OCI-LY1 (cell line): ENCODE measurements around the gene PUSL1.

Experiments
- EZH2 ChIP-seq: fragments of 200-600 bp; sonication (generic), shearing (Covaris generic); IDR thresholded peaks from 2 replicates; pipeline ENCODE4 v1.8.0; 2017; ENCODE audit warnings: borderline replicate concordance, mixed run types, mild to moderate bottlenecking, antibody characterized with exemption, low read length, moderate library complexity, mixed read lengths
- TF ChIP-seq, protein P1 (sequence below): fragments of 200-600 bp; sonication (generic), shearing (Covaris generic); IDR thresholded peaks from 2 replicates; pipeline ENCODE4 v1.5.1; 2017; ENCODE audit warnings: mild to moderate bottlenecking, antibody characterized with exemption, low read length, moderate library complexity, mixed read lengths

DNA sequence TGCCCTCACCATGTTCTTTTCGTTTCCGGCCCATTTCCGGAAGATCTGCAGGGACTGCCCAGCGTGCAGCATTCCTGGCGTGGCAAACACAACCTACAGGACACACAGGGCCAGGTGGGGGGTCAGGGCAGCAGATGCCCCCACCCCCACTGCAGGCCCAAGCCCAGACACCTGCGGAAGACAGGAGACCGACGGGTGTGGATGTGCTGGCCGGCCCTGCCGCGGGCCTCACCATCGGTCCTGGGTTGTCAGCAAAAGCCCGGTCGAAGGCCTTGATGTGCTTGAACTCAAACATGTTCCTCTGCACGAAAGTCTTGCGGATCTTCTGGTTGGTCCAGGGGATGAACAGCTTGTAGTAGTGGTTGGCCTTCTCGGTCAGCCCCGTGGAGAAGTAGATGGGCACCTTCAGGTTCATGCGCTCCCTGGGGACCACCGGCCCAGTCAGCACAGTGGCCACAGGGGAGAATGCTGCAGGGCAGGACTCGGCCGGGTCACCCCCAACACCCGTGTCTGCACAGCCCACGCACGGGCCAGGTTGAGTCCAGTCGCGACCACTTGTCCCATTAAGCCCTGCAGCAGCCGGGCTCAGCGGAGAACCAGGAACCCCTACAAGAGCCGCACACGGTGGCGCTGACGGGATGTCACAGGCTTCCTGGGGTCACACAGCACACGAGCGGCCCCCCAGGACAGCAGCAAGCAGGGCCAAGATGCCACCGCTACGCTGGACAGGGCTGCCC is 5.3 kb downstream of the PUSL1 start:
- TF ChIP-seq, protein P1, sequence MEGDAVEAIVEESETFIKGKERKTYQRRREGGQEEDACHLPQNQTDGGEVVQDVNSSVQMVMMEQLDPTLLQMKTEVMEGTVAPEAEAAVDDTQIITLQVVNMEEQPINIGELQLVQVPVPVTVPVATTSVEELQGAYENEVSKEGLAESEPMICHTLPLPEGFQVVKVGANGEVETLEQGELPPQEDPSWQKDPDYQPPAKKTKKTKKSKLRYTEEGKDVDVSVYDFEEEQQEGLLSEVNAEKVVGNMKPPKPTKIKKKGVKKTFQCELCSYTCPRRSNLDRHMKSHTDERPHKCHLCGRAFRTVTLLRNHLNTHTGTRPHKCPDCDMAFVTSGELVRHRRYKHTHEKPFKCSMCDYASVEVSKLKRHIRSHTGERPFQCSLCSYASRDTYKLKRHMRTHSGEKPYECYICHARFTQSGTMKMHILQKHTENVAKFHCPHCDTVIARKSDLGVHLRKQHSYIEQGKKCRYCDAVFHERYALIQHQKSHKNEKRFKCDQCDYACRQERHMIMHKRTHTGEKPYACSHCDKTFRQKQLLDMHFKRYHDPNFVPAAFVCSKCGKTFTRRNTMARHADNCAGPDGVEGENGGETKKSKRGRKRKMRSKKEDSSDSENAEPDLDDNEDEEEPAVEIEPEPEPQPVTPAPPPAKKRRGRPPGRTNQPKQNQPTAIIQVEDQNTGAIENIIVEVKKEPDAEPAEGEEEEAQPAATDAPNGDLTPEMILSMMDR: no peak
- TF ChIP-seq EZH2: no peak
